Small intestine (tissue), 7 donors: ENCODE data around the gene POLL. TPM values are rescaled to one million over a fixed set of nuclear protein-coding genes. Genes with fewer than 3 reads are reported as not detected.

Experiments
- DNase-seq, 2 donors: peaks; one replicate each; pipeline versions ENCODE4 v3.0.0 to v3.0.0-alpha.2; 2013
- FAIRE-seq: peaks from 2 replicates; lab custom pipeline; 2012; peaks lifted over from hg19 to GRCh38; lab: Jason Lieb, UNC
- H3K27ac ChIP-seq, 3 donors: one replicate each; pipeline ENCODE4 v1.5.1; 2013; ENCODE audit warnings: low read length in 2 of 3, mild to moderate bottlenecking in 2 of 3, control low read depth in 1 of 3, inconsistent platforms in 1 of 3, low read depth in 1 of 3, moderate library complexity in 1 of 3
- H3K27me3 ChIP-seq, 3 donors: one replicate each; pipeline ENCODE4 v1.6.1; 2013; ENCODE audit warnings: low read length in 3 of 3, inconsistent platforms in 1 of 3; ENCODE audit not compliant: control insufficient read depth in 3 of 3, insufficient read depth in 3 of 3
- H3K36me3 ChIP-seq, 3 donors: one replicate each; pipeline ENCODE4 v1.6.1; 2013; ENCODE audit warnings: low read length in 3 of 3, inconsistent platforms in 1 of 3, low read depth in 1 of 3, mild to moderate bottlenecking in 1 of 3, moderate library complexity in 1 of 3; ENCODE audit not compliant: control insufficient read depth in 3 of 3, insufficient read depth in 2 of 3
- H3K4me1 ChIP-seq, 3 donors: one replicate each; pipeline ENCODE4 v1.6.1; 2013; ENCODE audit warnings: low read length in 2 of 3, inconsistent platforms in 1 of 3, low read depth in 1 of 3, mild to moderate bottlenecking in 1 of 3, moderate library complexity in 1 of 3; ENCODE audit not compliant: control insufficient read depth in 3 of 3, insufficient read depth in 2 of 3
- H3K4me3 ChIP-seq, 3 donors: one replicate each; pipeline ENCODE4 v1.5.1; 2013; ENCODE audit warnings: low read length in 3 of 3, control low read depth in 1 of 3, inconsistent platforms in 1 of 3, low read depth in 1 of 3, mild to moderate bottlenecking in 1 of 3, moderate library complexity in 1 of 3
- H3K9me3 ChIP-seq, 2 donors: one replicate each; pipeline ENCODE4 v1.6.1; 2013; ENCODE audit warnings: low read depth in 1 of 2, low read length in 1 of 2; ENCODE audit not compliant: control insufficient read depth in 2 of 2, insufficient read depth in 1 of 2
- WGBS, 3 donors: extraction: QIAGEN DNeasy Blood & Tissue Kit; methylation state at CpG; one replicate each; pipeline ENCODE4 v1.1.7; 2013; 5-methylcytosine and 5-hydroxymethylcytosine counted together
- polyA plus RNA-seq, 4 donors: library from polyadenylated mRNA; stranded (reverse) in 3 of 4; unstranded in 1 of 4; fragments of 200-250 nt in 3 of 4; fragments of 120-200 nt in 1 of 4; gene quantifications; one replicate each; pipeline versions ENCODE4 v1.2.1 to v1.2.3, GENCODE V29; 2013
- donor health status: healthy with polysubstance abuse.
- donor health status: control.
- donor health status: control.
- donor health status: Bipolar disorder and iron deficiency.
- donor health status: healthy.

The POLL gene
- polyA plus RNA-seq, 4 donors: 24.8 to 31.3 (median 30.0) TPM

- FAIRE-seq: no peak
- Histone ChIP-seq H3K36me3 (peaks cover 2 to 10% (median 3%) of the 10 kb centered on the region in 3 donors), H3K9me3 (no peaks in the 10 kb centered on the region), H3K27ac (no peak overlapping the region), H3K4me3 (no peak overlapping the region), H3K4me1 (no peaks in the 10 kb centered on the region), H3K27me3 (no peaks in the 10 kb centered on the region)
- WGBS, 3 donors: 81 to 100% (median 96%) methylated on average over 1 of the region's 1 CpG
- no peak for DNase-seq
Measured at GRCh38 chr10:101529207-101529606, 58.9 kb downstream of the POLL start.

Other genes with a start within 250 kb of the POLL start
- 10 to 100 TPM in 1 of 4 donors, 1 to 10 TPM in 3; 3.0 to 12.5 (median 4.9) TPM for gene BTRC, start 234.1 kb downstream of the POLL start, polyA plus RNA-seq
- gene DPCD, start 64 bp upstream of the POLL start, polyA plus RNA-seq: 10 to 100 TPM in 2 of 4 donors, 1 to 10 TPM in 2; 4.2 to 18.3 (median 12.2) TPM
- gene FBXW4, start 106.9 kb upstream of the POLL start, polyA plus RNA-seq: 10 to 100 TPM; 27.1 to 49.1 (median 35.4) TPM
- gene FGF8, start 187.9 kb upstream of the POLL start, polyA plus RNA-seq: under 1 TPM in 1 of 4 donors, not detected in 3; 0.12 TPM
- gene NPM3, start 195.2 kb upstream of the POLL start, polyA plus RNA-seq: 10 to 100 TPM in 3 of 4 donors, 1 to 10 TPM in 1; 2.5 to 49.8 (median 27.7) TPM
- gene OGA, start 230.2 kb upstream of the POLL start, polyA plus RNA-seq: 100 to 1,000 TPM in 1 of 4 donors, 10 to 100 TPM in 3; 26.5 to 116 (median 31.3) TPM